ENCODE data around the gene GPR18. TPM values are rescaled to one million over a fixed set of nuclear protein-coding genes. Genes with fewer than 3 reads are reported as not detected.

The GPR18 gene
- total and polyA plus RNA-seq, 12 donors, result 0.03 to 0.78 TPM; not detected in 10

DNA sequence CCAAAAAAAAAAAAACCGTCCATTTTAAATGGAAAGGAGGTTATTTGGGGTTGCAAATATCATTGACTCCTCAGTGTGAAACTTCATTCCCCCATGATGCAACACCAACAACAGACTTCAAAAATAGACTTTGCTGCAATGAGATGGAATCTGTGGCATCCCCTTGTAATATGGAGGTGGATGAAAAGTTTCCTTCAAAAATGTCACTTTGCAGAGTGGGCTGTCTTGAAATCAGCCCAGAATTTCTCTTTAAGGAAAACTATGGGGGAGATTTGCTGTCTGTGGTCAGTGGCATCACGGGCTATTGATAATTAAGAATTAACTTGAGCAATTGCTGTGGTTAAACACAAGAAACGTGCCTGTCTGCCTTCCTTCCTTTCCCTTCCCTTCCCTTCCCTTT, 1.5 kb downstream of the GPR18 start:
- Histone ChIP-seq H3K27ac (no peak overlapping the region), H3K4me1 (replicated peaks in 1 of 2) (peaks cover 0 to 4% of the 10 kb centered on the region in 2 donors), H3K27me3 (no peaks in the 10 kb centered on the region), H3K36me3 (replicated peaks in 1 of 2) (no peaks in the 10 kb centered on the region), H3K4me3 (no peak overlapping the region), H3K9me3 (replicated peaks in 1 of 3) (no peaks in the 10 kb centered on the region)
- 78 to 90% (median 82%) methylated on average over 3 of the region's 3 CpGs for WGBS, 4 donors
- no peak for TF ChIP-seq POLR2A (IDR thresholded peaks at IDR 0.05)
- TF ChIP-seq, protein P1, sequence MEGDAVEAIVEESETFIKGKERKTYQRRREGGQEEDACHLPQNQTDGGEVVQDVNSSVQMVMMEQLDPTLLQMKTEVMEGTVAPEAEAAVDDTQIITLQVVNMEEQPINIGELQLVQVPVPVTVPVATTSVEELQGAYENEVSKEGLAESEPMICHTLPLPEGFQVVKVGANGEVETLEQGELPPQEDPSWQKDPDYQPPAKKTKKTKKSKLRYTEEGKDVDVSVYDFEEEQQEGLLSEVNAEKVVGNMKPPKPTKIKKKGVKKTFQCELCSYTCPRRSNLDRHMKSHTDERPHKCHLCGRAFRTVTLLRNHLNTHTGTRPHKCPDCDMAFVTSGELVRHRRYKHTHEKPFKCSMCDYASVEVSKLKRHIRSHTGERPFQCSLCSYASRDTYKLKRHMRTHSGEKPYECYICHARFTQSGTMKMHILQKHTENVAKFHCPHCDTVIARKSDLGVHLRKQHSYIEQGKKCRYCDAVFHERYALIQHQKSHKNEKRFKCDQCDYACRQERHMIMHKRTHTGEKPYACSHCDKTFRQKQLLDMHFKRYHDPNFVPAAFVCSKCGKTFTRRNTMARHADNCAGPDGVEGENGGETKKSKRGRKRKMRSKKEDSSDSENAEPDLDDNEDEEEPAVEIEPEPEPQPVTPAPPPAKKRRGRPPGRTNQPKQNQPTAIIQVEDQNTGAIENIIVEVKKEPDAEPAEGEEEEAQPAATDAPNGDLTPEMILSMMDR (IDR thresholded peaks at IDR 0.05), result no peak
- intact Hi-C loops (cut with DNase I), result no loop called here
- no peak for DNase-seq

DNA sequence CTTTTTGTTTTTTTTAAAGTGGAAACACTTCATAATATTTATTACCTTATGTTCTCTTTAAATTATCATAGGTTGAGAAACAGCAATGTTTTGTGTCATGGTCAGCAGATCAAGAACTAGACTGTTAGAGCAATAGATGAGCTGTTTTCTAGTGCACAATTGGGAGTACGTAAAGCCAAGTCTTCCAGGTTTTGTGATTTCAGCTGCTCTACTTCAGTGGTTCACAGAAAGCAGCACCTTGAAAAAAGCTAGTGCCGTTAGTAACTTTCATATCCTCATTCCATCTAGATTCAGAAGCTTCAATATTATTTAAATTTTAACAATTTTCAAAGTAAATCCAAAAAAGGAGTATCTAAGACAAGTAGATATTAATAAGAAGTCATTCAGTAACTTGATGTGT, 1.9 kb downstream of the GPR18 start:
- 80 to 86% (median 83%) methylated on average over 2 of the region's 2 CpGs for WGBS, 4 donors
- H3K4me3 ChIP-seq, result no peak overlapping the region

DNA sequence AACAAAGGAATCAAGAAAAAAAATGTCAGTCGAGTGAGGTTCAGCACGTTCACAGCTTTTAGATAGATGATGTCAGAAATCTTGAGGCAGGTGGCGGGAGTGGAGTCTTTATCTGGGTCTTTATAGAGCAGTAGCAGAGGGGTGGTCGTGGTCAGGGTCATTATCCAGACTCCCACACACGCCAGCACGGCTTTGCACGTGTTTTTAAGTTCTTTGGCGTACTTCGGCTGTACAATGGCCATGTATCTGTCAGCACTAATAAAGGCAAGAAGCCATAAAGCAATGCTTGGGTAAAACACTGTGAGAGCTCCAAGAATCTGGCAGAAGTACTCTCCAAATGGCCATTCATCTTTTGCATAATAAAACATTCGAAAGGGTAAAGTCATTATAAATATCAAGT, 2.9 kb downstream of the GPR18 start:
- TF ChIP-seq POLR2A (IDR thresholded peaks at IDR 0.05), result no peak
- TF ChIP-seq, protein P1 (IDR thresholded peaks at IDR 0.05), result no peak
- intact Hi-C loops (cut with DNase I), result no loop called here
- no peak overlapping the region for H3K27ac ChIP-seq
- no peak for DNase-seq
- H3K4me1 ChIP-seq (replicated peaks in 1 of 2), result peaks cover 0 to 4% of the 10 kb centered on the region in 2 donors
- no peaks in the 10 kb centered on the region for H3K36me3 ChIP-seq (replicated peaks in 1 of 2)
- no peaks in the 10 kb centered on the region for H3K9me3 ChIP-seq (replicated peaks in 1 of 3)
- H3K4me3 ChIP-seq, result no peak overlapping the region
- H3K27me3 ChIP-seq, result no peaks in the 10 kb centered on the region
- WGBS, 4 donors, result 82 to 89% (median 85%) methylated on average over 10 of the region's 10 CpGs

More for the DNA sequence above, 1.9 kb downstream of the GPR18 start:
- TF ChIP-seq POLR2A (IDR thresholded peaks at IDR 0.05), result no peak
- TF ChIP-seq, protein P1 (IDR thresholded peaks at IDR 0.05), result no peak
- intact Hi-C loops (cut with DNase I), result no loop called here
- Histone ChIP-seq H3K27ac (no peak overlapping the region), H3K36me3 (replicated peaks in 1 of 2) (no peaks in the 10 kb centered on the region), H3K27me3 (no peaks in the 10 kb centered on the region), H3K9me3 (replicated peaks in 1 of 3) (no peaks in the 10 kb centered on the region), H3K4me1 (replicated peaks in 1 of 2) (peaks cover 0 to 4% of the 10 kb centered on the region in 2 donors)
- no peak for DNase-seq

DNA sequence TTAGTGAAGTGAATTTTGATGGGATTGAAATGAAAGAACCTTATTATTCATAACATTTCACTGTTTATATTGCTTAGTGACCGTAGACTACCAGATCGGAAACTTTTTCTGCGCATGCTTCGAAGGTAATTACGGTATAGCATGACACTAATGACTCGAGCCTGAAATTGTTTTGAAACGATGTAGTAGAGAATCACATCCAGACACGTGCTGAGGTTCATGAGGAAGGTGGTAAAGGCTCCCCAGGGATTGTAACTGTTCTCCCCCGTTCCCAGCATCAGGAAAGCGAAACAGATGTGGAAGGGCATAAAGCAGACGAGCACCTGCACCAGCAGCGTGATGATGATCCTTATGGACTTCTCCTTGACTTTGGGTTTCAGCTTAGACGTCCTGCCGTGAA, 3.3 kb downstream of the GPR18 start:
- Histone ChIP-seq H3K9me3 (replicated peaks in 1 of 3) (no peaks in the 10 kb centered on the region), H3K27me3 (no peaks in the 10 kb centered on the region), H3K36me3 (replicated peaks in 1 of 2) (no peaks in the 10 kb centered on the region), H3K4me3 (no peak overlapping the region), H3K27ac (no peak overlapping the region), H3K4me1 (replicated peaks in 1 of 2) (peaks cover 0 to 4% of the 10 kb centered on the region in 2 donors)
- DNase-seq, result no peak
- WGBS, 4 donors, result 91 to 96% (median 92%) methylated on average over 14 of the region's 14 CpGs
- no peak for TF ChIP-seq POLR2A (IDR thresholded peaks at IDR 0.05)
- intact Hi-C loops (cut with DNase I), result no loop called here

DNA sequence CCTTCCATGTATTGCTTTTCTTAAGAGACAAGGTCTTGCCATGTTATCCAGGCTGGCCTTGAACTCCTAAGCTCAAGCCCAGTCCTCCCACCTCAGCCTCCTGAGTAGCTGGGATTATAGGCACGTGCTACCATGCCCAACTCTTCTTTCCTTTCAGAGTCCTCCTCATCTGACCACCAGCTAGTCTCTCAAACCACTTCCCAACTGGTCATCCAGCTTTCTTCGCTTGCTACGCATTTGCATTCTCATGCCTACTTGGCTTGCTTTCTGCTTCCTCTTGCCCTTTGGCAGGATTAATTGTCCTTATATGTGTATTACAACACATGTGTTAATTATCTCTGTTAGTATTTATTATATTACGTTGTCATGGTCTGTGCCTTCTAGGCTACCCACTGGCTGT, 6.3 kb downstream of the GPR18 start:
- H3K36me3 ChIP-seq (replicated peaks in 1 of 2), result no peaks in the 10 kb centered on the region

More for the DNA sequence above, 6.3 kb downstream of the GPR18 start:
- Histone ChIP-seq H3K9me3 (replicated peaks in 1 of 3) (no peaks in the 10 kb centered on the region), H3K27ac (no peak overlapping the region), H3K27me3 (no peaks in the 10 kb centered on the region), H3K4me1 (replicated peaks in 1 of 2) (no peaks in the 10 kb centered on the region), H3K4me3 (no peak overlapping the region)
- intact Hi-C loops (cut with DNase I), result no loop called here
- WGBS, 4 donors, result 80 to 91% (median 89%) methylated on average over 4 of the region's 4 CpGs
- TF ChIP-seq, protein P1 (IDR thresholded peaks at IDR 0.05), result no peak
- TF ChIP-seq POLR2A (IDR thresholded peaks at IDR 0.05), result no peak
- DNase-seq, result no peak

Data from adrenal gland (tissue), 12 donors.